HG03045 (cell line): ENCODE results near the gene COX8C.

ENCODE experiments used
- ATAC-seq: cut with Tn5 transposase; IDR thresholded peaks from one replicate; pipeline ENCODE4 v1.9.1; 2021; ENCODE audit warnings: mild to moderate bottlenecking, moderate library complexity; ENCODE audit not compliant: unreplicated experiment

The COX8C gene

GRCh38 chr14:93346926-93347721 lies at the start of gene COX8C:
COX8C (plus strand) TSS chr14:93347182; CDS start chr14:93347269, 87 bp downstream.
- no peak for ATAC-seq

- ATAC-seq: no peak
Observed at GRCh38 chr14:93299416-93299815, 47.6 kb upstream of the COX8C start.

GRCh38 chr14:93299866-93300265 lies 47.1 kb upstream of the COX8C start:
- ATAC-seq: no peak

- no peak for ATAC-seq
Observed at GRCh38 chr14:93301821-93302447, 45.0 kb upstream of the COX8C start.

- ATAC-seq: no peak
Observed at GRCh38 chr14:93302688-93303581, 44.0 kb upstream of the COX8C start.

- ATAC-seq: no peak
Observed at GRCh38 chr14:93303659-93304058, 43.3 kb upstream of the COX8C start.

- ATAC-seq: no peak
Observed at GRCh38 chr14:93304771-93305170, 42.2 kb upstream of the COX8C start.

GRCh38 chr14:93305725-93306418 lies 41.1 kb upstream of the COX8C start:
- ATAC-seq: no peak

- no peak for ATAC-seq
Observed at GRCh38 chr14:93306812-93307211, 40.2 kb upstream of the COX8C start.

GRCh38 chr14:93308686-93309345 lies 38.2 kb upstream of the COX8C start:
- no peak for ATAC-seq

- no peak for ATAC-seq
Observed at GRCh38 chr14:93309427-93309966, 37.5 kb upstream of the COX8C start.

- ATAC-seq: no peak
Observed at GRCh38 chr14:93311082-93311481, 35.9 kb upstream of the COX8C start.

- no peak for ATAC-seq
Observed at GRCh38 chr14:93315575-93315974, 31.4 kb upstream of the COX8C start.

- no peak for ATAC-seq
Observed at GRCh38 chr14:93316716-93317115, 30.3 kb upstream of the COX8C start.

GRCh38 chr14:93317210-93317874 lies 29.6 kb upstream of the COX8C start:
- no peak for ATAC-seq

GRCh38 chr14:93317875-93318807 lies 28.8 kb upstream of the COX8C start:
- ATAC-seq: no peak

GRCh38 chr14:93318927-93319326 lies 28.1 kb upstream of the COX8C start:
- no peak for ATAC-seq

GRCh38 chr14:93319494-93319893 lies 27.5 kb upstream of the COX8C start:
- no peak for ATAC-seq
